ENCODE measurements around the gene ZNF248.
"Not testable (repeated sequence)": the region's sequence is repeated elsewhere in the genome, so short reads cannot be mapped to it uniquely, and the experiment has no call there.

Gene ZNF248

GRCh38 chr10:37857287-37858211, at the start of gene ZNF248:
ZNF248 (minus strand) TSS chr10:37857610; CDS start chr10:37856310, 1,300 bp downstream.
- peak; percentile 99 for DNase-seq (ENCODE audit: low spot score)

GRCh38 chr10:37906382-37906781, 49.0 kb upstream of the ZNF248 start:
- no peak for DNase-seq (ENCODE audit: low spot score)

GRCh38 chr10:37896436-37896835, 39.0 kb upstream of the ZNF248 start:
- no peak for DNase-seq (ENCODE audit: low spot score)

- no peak for DNase-seq (ENCODE audit: low spot score)
These were observed 38.3 kb upstream of the ZNF248 start for GRCh38 chr10:37895674-37896073.

- DNase-seq (ENCODE audit: low spot score): no peak
These were observed 28.4 kb upstream of the ZNF248 start for GRCh38 chr10:37885850-37886249.

GRCh38 chr10:37872955-37873354, 15.5 kb upstream of the ZNF248 start:
- no peak for DNase-seq (ENCODE audit: low spot score)

- no peak for DNase-seq (ENCODE audit: low spot score)
These were observed 14.9 kb upstream of the ZNF248 start for GRCh38 chr10:37872283-37872682.

- no peak for DNase-seq (ENCODE audit: low spot score)
These were observed 14.3 kb upstream of the ZNF248 start for GRCh38 chr10:37871568-37872251.

GRCh38 chr10:37871143-37871542, 13.7 kb upstream of the ZNF248 start:
- no peak for DNase-seq (ENCODE audit: low spot score)

- DNase-seq (ENCODE audit: low spot score): no peak
These were observed 11.4 kb upstream of the ZNF248 start for GRCh38 chr10:37868796-37869195.

GRCh38 chr10:37865957-37866803, 8.8 kb upstream of the ZNF248 start:
- DNase-seq (ENCODE audit: low spot score): no peak

GRCh38 chr10:37865264-37865663, 7.9 kb upstream of the ZNF248 start:
- DNase-seq (ENCODE audit: low spot score): no peak

GRCh38 chr10:37860494-37861190, 3.2 kb upstream of the ZNF248 start:
- peak; percentile 76 for DNase-seq (ENCODE audit: low spot score)

- not testable (repeated sequence) for DNase-seq (ENCODE audit: low spot score)
These were observed 1.9 kb upstream of the ZNF248 start for GRCh38 chr10:37859270-37859669.

GRCh38 chr10:37856881-37857286, 526 bp downstream of the ZNF248 start:
- peak; percentile 64 for DNase-seq (ENCODE audit: low spot score)

- peak; percentile 35 for DNase-seq (ENCODE audit: low spot score)
These were observed 1.8 kb downstream of the ZNF248 start for GRCh38 chr10:37855636-37856035.

- DNase-seq (ENCODE audit: low spot score): peak; percentile 34
These were observed 2.8 kb downstream of the ZNF248 start for GRCh38 chr10:37854626-37855025.

GRCh38 chr10:37844644-37845043, 12.8 kb downstream of the ZNF248 start:
- no peak for DNase-seq (ENCODE audit: low spot score)

- no peak for DNase-seq (ENCODE audit: low spot score)
These were observed 18.2 kb downstream of the ZNF248 start for GRCh38 chr10:37839243-37839642.

GRCh38 chr10:37831495-37832333, 25.7 kb downstream of the ZNF248 start:
- DNase-seq (ENCODE audit: low spot score): no peak

- no peak for DNase-seq (ENCODE audit: low spot score)
These were observed 30.6 kb downstream of the ZNF248 start for GRCh38 chr10:37826806-37827205.

Measured in RKO (cell line).